ENCODE results near the gene NCAM1. TPM values are rescaled to one million over a fixed set of nuclear protein-coding genes. Genes with fewer than 3 reads are reported as not detected.

The NCAM1 gene
- total RNA-seq, 1 donor from 2014 or later = 505 TPM

DNA sequence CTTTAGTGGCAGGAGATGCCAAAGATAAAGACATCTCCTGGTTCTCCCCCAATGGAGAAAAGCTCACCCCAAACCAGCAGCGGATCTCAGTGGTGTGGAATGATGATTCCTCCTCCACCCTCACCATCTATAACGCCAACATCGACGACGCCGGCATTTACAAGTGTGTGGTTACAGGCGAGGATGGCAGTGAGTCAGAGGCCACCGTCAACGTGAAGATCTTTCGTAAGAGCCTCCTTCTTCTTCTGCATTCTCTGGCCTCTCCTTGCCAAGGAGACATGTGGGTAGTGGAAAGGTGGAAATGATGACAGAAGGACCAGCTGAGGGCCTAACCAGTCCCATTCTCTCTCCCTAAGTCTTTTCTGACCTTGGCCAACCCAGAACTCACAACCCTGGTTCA is 243.1 kb downstream of the NCAM1 start:
- no peak for DNase-seq

DNA sequence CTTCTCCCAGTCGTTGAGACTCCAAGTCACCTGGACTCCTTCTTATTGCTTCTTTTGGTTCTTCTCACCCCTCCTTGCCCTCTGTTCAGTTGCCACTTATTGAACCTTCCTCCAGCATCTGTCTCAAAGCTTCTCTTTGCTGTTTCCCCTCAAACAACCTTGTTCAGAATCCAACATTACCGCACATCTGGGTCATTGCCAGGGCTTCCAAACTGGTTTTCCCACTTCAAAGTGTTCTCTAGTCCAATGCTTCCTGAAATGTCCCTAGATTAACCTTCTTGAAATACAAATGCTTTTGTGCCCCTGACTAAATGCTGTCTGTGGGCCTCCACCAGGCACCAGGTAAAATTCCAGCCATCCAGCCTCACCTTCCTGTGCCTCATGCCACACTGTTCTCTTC is 252.3 kb downstream of the NCAM1 start:
- no peak for DNase-seq

DNA sequence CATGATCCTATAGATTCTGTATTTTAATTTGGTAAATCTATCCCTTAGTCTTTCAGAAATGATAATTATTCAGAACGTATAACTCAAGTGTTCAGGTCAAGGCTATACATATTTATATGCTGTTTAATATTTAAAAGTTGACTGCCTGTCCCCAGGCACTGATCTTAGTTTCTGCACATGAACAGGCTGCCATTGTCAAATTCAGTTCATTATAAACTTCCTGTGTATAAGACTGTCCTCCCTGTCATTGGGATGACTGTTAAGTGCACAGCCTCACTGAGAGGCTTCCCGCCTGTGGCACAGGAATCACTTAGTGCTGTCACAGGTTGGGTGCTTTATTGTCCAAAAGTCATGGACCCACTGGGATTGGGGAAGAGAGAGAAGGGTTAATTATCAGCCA is 261.0 kb downstream of the NCAM1 start:
- no peak for DNase-seq

DNA sequence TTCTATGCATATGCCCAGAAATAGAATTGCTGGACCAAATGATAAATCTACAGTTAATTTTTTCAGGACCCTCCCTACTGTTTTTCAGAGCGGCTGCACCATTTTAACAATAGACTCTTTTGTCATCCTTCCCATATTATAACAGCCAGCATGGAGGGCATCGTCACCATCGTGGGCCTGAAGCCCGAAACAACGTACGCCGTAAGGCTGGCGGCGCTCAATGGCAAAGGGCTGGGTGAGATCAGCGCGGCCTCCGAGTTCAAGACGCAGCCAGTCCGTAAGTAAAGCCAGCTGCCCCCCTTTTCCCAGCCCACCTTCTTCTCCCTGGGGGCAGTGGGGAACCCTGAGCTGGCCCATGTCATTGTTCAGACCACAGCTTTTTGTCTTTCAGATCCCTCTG is 273.7 kb downstream of the NCAM1 start:
- DNase-seq = no peak

DNA sequence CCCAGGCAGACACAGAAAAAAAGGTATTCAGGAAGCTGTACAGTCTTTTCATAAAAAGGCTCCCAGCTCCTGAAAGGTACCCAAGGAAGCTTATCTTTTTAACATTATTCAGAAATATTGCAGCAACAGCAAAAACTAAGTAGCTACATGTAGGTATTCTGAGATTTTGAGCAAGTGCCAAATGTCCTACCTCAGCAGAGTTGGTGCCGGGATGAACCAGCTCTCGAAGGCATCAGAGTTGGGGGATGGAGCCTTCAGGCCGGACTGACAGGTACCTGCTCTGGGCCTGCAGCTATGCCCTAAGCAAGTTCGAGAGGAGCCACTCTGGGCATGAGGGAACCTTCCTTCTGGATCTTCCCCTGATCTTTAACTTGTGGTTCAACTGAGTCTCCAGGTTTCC is 276.0 kb downstream of the NCAM1 start:
- DNase-seq = no peak

DNA sequence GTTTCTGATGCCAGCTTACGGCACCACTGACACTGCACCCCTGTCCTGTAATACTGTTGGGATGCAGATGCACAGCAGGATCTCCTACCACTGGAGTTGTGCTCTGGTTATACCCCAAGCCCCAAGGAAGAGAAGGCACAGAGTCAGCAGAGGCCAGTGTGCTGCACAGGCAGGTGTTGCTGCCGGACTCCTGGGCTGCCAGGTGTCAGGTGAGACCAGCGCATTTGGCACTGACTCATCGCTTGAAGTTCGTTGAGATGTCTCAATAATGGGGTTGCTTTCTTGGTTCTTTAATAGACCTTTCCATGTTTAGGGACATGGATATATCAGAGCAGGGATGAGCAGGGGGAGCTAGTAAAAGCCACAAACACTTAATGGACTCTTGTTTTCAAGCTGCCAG is 277.5 kb downstream of the NCAM1 start:
- DNase-seq = no peak

DNA sequence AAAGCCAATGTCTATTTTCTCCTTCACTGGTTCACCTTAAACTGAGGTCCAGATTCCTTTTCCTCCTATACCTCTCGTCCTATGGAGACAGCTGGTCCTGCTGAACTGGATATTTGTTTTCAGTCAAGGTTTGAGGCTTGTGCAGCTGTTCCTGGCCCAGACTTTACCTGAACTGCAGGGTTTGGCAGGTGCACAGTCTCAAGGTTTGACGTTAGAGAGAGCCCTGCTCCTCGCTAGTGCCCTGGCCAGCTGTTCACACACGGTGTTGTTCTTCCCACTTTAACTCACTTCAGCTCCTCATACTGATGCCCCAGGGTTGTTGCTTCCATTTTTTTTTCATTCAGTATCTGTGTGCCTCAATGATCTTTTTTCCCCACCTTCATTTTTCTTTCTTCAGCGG is 279.2 kb downstream of the NCAM1 start:
- no peak for DNase-seq

DNA sequence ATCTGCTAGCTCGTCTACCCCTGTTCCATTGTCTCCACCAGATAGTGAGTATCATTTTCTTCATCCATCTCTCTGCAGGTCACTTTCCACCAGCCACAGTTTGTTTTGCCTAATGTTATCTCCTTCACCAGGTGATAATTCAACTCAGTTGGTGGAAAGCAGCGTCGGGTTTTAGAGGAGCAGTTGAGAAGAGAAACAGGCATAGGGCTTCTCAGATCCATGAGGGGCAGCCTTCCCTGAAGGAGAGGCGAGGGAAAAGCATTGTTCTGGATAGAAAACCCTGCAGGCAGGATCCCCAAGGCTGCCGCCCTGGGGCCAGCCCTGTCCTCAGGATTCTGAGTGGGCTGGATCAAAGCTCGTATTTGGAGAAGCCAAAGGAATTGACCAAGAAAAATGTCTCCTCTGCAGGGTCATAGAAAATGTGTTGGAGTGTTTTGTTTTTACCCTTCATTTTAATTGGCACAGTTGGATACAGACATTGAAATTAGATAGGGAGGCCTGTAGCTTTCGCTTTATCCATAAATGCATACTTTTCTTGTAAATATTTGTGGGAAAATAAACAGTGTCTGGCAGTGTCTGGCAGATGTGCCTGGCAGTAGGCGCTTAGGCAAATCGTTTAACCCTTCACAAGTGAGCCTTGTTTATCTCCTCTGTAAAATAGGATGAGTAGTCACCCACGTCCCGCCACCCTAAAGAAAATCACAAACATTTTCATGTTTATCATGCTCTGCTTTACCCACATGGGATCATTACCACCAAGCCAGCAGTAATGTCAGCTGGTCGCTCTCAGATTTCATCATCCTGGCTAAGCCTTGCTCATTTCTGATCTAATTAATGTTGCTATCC is 279.8 kb downstream of the NCAM1 start:
- DNase-seq = no peak

DNA sequence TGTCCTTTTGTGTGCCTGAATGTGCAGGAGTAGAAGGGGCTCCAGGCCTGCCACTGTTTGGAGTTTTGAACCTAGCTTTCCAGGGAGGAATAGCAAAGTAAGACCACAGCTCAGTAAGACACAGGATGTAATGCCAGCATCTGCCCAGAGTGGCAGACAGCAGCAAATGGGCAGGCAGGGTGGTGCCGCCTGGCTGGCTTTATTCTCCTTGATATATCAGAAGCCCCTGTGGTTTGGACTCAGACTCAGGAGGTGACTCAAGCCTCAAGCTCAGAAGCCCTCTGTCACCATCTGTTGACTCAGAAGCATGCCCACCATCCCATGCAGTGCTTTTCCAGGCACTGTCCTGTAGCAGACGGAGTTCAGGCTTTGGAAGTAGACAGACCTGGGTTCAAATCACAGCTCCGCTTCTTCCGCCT is 280.4 kb downstream of the NCAM1 start:
- no peak for DNase-seq

DNA sequence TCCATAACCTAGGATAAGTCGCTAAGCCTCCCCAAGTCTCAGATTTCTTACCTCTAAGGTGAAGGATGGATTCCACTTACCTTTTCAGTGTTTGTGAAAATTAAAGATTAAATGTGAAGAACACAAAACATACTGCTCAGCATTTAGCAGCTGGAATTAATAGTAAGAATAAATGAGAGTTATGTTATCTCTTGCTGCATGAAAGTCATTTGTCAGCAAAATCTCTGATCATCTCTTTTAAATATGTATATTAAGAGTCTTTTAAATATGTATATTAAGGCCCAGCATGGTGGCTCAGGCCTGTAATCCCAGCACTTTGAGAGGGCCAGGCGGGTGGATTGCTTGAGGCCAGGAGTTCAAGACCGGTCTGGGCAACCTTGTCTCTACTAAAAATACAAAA is 280.8 kb downstream of the NCAM1 start:
- DNase-seq = no peak

DNA sequence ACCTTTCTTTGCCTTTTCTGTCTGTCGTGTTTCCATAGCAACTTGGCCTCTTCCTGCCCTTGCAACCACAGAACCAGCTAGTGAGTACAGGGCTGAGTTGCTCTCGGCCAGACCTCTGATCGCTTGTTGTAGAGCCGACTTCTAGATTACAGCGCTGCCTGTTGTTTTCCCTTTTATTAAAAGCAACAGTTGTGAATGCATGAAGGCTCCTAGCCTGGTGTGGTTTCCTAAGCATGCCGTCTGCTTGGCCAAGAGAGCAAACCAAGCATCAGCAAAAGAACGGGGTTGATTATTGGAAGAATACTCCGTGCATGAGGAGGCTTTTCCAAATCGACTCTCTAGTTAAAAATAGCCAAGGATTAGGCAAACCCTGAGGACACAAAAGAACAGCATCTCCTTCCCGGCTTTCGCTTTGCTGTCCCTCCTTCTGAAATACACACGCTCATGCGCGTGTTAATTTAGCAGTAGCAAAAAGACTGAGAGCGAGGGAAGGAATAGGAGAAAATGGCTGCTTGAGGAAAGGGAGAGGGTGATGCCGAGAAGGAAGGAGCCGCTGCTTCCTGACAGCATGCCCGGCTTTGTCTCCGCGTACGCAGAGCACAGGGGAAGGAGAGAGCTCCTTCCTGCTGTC is 281.7 kb downstream of the NCAM1 start:
- DNase-seq = peak; percentile 67

DNA sequence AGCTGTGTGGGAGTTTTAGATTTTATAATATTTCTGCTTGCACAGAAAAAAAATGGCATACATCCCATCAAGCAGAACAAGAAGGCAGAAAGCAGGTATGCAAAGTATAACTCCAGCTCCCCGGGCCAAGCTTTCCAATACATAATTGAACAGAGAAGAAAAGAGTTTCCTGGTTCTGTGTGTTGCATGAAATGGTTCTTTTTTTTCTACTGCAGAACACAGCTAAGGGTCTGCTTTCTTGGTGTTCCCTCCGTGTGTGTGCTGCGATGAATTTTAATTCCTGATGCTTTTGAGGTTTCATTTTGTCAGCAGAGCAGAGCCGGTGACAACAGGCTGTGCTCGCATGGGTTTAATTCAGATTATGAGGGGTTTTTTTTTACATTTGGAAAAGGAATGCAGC is 282.5 kb downstream of the NCAM1 start:
- DNase-seq = no peak

DNA sequence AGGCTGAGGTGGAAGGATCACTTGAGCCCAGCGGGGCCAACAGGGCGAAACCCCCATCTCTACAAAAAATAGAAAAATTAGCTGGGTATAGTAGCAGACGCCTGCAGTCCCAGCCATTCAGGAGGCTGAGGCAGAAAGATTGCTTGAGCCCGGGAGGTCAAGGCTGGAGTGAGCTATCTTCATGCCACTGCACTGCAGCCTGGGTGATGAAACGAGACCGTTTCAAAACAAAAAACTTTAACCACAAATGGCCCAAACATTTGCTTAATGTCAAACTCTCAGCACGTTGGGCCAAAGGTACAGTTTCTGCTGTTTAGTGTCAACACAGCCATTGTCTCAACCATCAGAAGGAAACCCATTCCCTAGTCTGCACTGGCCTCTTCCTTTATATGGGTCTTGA is 284.0 kb downstream of the NCAM1 start:
- no peak for DNase-seq

DNA sequence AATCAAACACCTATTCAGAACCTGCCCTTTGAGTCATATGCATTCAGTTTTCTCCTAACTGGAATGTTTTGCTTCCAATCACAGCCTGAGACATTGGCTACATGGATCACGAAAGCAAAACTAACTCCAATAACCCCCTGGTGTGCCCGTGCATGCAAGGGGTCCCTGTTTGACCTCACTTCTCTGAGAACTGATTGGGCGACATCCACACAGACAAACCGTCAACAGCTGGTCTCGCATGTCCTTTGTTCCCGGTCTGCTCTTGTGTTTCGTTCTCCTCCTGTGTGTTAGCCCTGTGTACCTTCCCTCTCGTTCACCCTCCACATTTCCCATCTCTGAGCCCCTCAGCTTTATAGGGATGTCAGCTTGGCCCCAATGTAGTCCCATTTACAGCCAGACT is 286.0 kb downstream of the NCAM1 start:
- no peak for DNase-seq

DNA sequence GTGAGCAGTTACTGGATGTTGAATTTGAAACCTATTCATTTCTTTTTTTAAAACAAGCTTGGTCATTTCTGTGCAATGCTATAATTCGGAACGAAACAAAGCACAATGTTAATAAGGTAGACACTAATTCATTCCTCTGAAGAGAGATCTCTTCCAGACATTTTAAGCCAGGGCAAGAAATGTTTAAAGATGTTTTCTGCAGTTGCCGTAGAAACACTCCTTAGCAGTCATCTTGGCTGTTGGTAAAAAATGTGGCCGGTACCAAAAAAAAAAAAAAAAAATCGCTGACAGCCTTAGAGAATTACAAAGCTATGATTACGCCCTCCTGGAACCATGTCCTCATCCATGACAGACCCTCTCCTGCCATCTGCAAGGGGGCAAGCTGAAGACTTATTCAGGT is 286.7 kb downstream of the NCAM1 start:
- no peak for DNase-seq

DNA sequence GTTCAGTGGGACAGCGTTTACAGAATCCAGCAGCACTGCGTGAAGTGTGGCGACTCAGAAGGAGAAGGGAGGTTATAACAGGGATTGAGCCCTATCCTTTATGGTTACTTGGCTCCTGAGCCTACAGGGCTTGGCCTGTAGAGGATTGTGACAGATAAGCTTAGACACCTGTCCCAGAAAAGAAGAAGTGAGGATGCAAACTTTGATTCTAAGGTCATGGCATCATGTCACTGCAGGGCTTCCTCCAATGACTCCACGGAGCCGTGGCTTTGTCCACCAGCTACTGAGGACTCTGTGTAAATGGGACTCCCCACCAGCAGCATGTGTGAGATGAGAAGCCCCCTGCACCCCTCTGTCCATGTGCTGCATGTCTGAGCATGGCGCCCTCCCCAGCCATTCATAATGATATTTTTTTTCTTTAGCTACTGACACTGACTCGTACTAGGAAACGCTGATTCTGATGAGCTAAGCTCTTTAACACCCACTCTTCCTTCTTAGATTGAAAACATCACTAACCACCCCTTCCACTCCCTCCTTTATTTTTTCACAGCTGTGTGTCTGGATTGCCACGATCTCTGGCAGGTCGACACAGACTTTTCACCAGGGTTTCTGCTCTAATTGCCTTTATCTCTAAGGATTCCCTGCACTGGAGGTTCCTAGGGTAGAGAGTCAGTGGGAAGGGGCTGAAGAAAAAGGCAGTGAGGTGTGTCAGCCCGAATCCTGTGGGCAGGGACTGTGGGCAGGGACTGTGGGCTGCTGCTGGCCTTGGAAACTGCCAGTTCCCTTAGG is 287.7 kb downstream of the NCAM1 start:
- no peak for DNase-seq

DNA sequence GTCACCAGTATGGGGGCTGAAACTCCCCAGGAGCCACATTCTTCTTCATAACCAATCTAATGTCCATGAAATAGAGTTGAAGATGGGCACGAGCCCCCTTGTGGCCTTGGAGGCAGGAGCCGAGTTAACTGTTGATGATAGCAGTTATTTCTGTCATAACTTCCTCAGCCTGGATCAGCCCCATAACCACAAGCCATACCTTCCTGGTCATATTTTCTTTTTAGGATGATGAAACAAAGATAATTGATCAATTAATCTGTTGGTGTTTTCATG is 288.2 kb downstream of the NCAM1 start:
- no peak for DNase-seq

DNA sequence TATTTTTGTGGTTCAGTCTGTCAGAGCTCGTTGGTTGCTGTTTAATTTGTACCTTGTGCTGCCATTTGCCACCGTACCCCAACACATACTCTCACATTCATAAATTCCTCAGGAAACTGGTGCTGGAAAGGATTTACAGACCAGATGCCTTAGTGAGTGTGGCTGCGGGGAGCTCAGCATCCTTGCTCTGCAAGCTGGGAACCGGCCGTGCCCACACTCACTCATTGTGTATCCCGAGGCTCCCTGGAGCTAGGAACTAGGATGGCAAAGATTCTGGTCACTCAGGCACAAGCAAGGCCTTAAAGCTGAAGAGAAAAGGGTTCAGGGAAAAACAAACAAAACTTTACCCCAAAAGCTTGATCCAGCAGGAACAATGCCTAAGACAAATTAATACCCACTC is 288.6 kb downstream of the NCAM1 start:
- DNase-seq = no peak

DNA sequence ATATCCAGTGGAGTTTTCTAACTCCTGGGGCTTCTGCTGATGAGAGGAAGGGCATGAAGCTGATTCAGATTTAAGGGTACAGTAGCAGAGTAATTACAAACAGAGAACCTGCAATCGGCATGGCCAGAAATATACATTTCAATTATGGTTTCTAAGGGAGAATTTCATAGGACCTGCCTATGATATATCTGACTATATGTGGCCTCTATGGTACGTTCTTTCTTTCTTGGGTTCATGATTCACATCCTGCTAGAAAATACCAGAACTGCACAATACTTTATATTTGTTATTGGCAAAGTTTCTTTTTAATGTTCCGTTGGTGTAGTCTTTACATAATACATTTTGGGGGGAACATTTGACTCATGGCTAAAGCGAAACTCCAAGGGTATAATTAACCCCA is 290.1 kb downstream of the NCAM1 start:
- DNase-seq = no peak

DNA sequence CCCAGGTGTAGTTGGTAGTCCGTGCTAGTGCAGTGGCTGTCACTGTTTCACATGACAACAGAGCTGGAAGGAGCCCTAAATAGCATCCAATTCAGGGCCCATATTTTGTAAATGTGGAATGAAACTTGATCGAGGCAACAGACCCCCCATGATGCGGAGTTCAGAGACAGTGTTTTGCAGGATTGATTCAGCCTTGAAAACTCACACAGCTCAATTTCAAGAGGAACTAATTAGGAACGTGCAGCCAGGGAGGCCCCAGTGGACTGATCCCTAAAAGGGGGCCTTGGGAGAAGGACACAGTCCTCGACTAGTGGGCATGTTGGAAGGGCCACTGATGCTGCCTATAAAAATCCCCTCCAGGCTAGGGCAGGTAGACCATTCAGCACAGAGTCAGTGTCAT is 292.2 kb downstream of the NCAM1 start:
- no peak for DNase-seq

DNA sequence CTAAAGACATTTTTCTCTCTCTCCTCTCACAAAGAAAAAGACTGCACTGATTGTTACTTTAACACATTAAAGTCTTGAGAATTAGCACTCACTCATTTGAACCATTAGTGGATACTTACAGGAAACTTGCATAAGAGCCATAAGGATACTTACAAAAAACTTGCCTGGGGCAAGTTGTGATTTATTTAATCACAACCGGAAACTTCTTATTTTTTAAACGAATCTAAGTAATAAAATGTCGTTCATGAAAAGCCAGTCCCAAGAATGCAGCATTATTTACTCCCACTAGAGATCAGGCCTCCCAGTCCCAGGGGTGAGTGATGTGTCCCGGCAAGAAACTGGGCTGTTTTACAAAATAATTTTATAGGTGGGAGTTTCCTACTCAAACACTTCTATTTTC is 293.9 kb downstream of the NCAM1 start:
- no peak for DNase-seq

DNA sequence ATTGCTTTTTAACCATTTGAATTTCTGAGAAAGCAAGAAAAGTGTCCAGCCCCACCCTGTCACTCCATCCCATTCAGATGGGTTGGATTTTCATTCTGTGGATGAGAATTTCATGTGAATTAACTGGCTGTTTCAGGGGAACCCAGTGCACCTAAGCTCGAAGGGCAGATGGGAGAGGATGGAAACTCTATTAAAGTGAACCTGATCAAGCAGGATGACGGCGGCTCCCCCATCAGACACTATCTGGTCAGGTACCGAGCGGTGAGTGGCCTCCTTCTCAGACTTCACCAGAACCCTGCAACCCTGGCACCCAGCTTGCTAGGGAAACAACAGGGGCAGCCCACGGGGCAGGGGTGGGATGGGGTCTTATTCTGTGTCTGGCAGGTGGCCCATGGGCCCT is 294.5 kb downstream of the NCAM1 start:
- DNase-seq = no peak

DNA sequence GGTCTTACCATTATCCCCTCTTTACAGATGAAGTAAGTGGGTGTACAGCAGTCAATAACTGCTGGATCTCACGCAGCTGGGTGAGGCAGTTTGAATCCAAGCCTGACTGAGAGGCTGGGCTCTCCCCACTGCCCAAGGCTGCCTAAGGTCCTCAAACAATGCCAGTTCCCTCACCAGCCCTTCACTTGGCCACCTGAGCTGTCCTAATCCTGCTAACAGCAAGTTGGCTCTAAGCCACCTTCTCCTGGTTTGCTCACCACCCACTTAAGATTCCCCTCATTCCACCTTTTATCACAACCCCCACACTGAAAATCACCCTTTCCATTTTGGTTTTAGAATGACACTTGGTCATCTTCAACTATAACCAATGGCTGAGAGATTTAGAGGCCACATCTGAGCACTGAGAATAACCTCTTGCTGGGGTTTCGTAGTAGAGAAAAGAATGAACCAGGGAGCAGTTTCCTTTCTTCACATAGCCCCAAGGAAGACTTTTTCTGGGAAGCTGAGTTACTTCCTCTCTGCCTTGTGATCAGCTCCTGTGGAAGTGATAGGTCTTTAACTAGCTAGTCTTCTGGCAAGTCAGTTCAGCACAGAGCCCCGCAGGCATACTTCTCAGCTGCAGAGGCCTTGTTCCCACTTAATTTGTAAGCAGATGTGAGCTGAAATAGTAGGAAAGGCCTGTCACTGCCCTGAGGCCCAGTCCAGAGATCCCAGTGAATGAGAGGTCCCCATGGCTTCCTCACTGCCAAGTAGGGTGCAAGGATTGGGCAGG is 295.4 kb downstream of the NCAM1 start:
- DNase-seq = no peak
